WI38 (cell line): ENCODE results near the gene FXN.
"Not testable (repeated sequence)": the region's sequence is repeated elsewhere in the genome, so short reads cannot be mapped to it uniquely, and the experiment has no call there.

ENCODE experiments used
- H3K4me3 ChIP-seq: 2 replicates; pipeline ENCODE4 v1.5.1; 2011; ENCODE audit warnings: low read depth, mild to moderate bottlenecking, control low read depth, low read length
- CTCF ChIP-seq: IDR thresholded peaks from 2 replicates; pipeline ENCODE4 v1.5.1; 2012; ENCODE audit warnings: low read depth, mild to moderate bottlenecking, control low read depth, low read length

Gene FXN

GRCh38 chr9:69036799-69037198 lies 1.2 kb downstream of the FXN start:
- H3K4me3 ChIP-seq: peak overlapping the region; percentile 77
- TF ChIP-seq CTCF: no peak

GRCh38 chr9:69040646-69041045 lies 5.1 kb downstream of the FXN start:
- H3K4me3 ChIP-seq: no peak overlapping the region
- no peak for TF ChIP-seq CTCF

GRCh38 chr9:69044240-69045219 lies 9.0 kb downstream of the FXN start:
- TF ChIP-seq CTCF: no peak
- H3K4me3 ChIP-seq: no peak overlapping the region

- no peak overlapping the region for H3K4me3 ChIP-seq
- no peak for TF ChIP-seq CTCF
Observed at GRCh38 chr9:69045821-69046220, 10.3 kb downstream of the FXN start.

- no peak overlapping the region for H3K4me3 ChIP-seq
- no peak for TF ChIP-seq CTCF
Observed at GRCh38 chr9:69046723-69047122, 11.2 kb downstream of the FXN start.

GRCh38 chr9:69047371-69047770 lies 11.8 kb downstream of the FXN start:
- no peak for TF ChIP-seq CTCF
- no peak overlapping the region for H3K4me3 ChIP-seq

- no peak for TF ChIP-seq CTCF
Observed at GRCh38 chr9:69049094-69049493, 13.5 kb downstream of the FXN start.

GRCh38 chr9:69050936-69051335 lies 15.4 kb downstream of the FXN start:
- H3K4me3 ChIP-seq: not testable (repeated sequence)

More at GRCh38 chr9:69049094-69049493, 13.5 kb downstream of the FXN start:
- no peak overlapping the region for H3K4me3 ChIP-seq
